DOHH2 (cell line): ENCODE data around the gene G3BP2.

ENCODE experiments used
- CTCF ChIP-seq: fragments of 200-600 bp; sonication (generic); IDR thresholded peaks from one replicate; pipeline ENCODE4 v1.5.1; 2014; ENCODE audit warnings: antibody characterized with exemption, mild to moderate bottlenecking, low read depth, low read length; ENCODE audit not compliant: poor library complexity, severe bottlenecking
- EZH2phosphoT487 ChIP-seq: fragments of 200-600 bp; sonication (generic); IDR thresholded peaks from 2 replicates; pipeline ENCODE4 v1.6.1; 2017; ENCODE audit warnings: borderline replicate concordance, mild to moderate bottlenecking, antibody characterized with exemption, low read length, moderate library complexity, mixed read lengths

- TF ChIP-seq CTCF (no peak), EZH2phosphoT487 (no peak)
Observed at GRCh38 chr4:75714704-75715103, 41.5 kb upstream of the G3BP2 start.
